Measurements from ENCODE around the gene SMIM27. TPM values are rescaled to one million over a fixed set of nuclear protein-coding genes. Genes with fewer than 3 reads are reported as not detected.
"Not testable (repeated sequence)": the region's sequence is repeated elsewhere in the genome, so short reads cannot be mapped to it uniquely, and the experiment has no call there.

SMIM27 gene
- total and polyA plus RNA-seq, 8 donors: 2.4 to 21.4 (median 11.6) TPM; not detected in 2

DNA sequence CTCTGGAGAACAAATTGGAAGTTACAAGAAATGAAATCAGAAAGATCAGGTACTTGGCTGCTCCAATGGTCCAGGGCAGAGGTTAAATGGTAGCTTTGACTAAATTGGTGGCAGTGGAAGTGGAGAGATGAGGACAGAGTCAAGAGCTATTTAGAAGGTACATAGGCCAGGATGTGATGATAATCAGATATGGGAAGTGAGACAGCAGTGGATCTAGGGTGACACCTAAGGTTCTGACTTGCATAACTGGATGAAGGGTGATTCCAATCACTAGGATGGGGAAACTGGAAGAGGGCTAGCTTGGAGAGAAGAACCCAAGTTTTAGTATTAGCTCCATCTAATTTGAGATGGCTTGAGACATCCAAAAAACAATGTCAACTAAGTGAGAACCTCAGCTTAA lies 44.8 kb downstream of the SMIM27 start:
- no peak for DNase-seq
- H3K27me3 ChIP-seq: no peaks in the 10 kb centered on the region
- no peak overlapping the region for H3K27ac ChIP-seq
- no peak for TF ChIP-seq POLR2AphosphoS5 (IDR thresholded peaks at IDR 0.05)
- no peak for TF ChIP-seq EP300 (IDR thresholded peaks at IDR 0.05)
- intact Hi-C loops (cut with DNase I; ENCODE audit: low total_unique reads): no loop called here
- H3K36me3 ChIP-seq: no peaks in the 10 kb centered on the region
- no peaks in the 10 kb centered on the region for H3K4me1 ChIP-seq
- H3K4me3 ChIP-seq: no peak overlapping the region
- no peaks in the 10 kb centered on the region for H3K9me3 ChIP-seq

DNA sequence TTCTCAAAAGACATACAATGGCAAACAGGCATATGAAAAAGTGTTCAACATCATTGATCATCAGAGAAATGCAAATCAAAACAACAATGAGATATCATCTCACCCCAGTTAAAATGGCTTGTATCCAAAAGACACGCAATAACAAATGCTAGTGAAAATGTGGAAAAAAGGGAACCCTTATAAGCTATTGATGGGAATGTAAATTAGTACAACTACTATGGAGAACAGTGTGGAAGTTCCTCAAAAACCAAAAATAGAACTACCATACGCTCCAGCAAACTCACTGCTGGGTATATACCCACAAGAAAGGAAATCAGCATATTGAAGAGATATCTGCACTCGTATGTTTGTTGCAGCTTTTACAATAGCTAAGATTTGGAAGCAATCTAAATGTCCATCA lies 46.9 kb downstream of the SMIM27 start:
- H3K4me1 ChIP-seq; H3K27me3 ChIP-seq; H3K4me3 ChIP-seq; H3K27ac ChIP-seq; DNase-seq; intact Hi-C loops (cut with DNase I; ENCODE audit: low total_unique reads); H3K9me3 ChIP-seq; H3K36me3 ChIP-seq: not testable (repeated sequence)
- 69 to 78% (median 76%) methylated on average over 3 of the region's 3 CpGs for WGBS, 5 donors

Other genes with a start within 250 kb of the SMIM27 start
- 10 to 100 TPM in 3 of 5 donors, 1 to 10 TPM in 2; 5.8 to 44.2 (median 33.5) TPM for gene ACO1, start 167.7 kb upstream of the SMIM27 start, total RNA-seq
- gene ACO1, start 167.7 kb upstream of the SMIM27 start, polyA plus RNA-seq: 10 to 100 TPM; 11.0 to 20.9 (median 14.7) TPM
- gene RIGI, start 26.1 kb upstream of the SMIM27 start, total RNA-seq: 10 to 100 TPM in 2 of 5 donors, 1 to 10 TPM in 3; 1.7 to 14.9 (median 3.1) TPM
- gene RIGI, start 26.1 kb upstream of the SMIM27 start, polyA plus RNA-seq: 1 to 10 TPM; 3.1 to 3.9 (median 3.8) TPM
- gene TOPORS, start 259 bp downstream of the SMIM27 start, total RNA-seq: 10 to 100 TPM in 3 of 5 donors, 1 to 10 TPM in 2; 3.2 to 45.9 (median 25.1) TPM
- 1 to 10 TPM; 4.2 to 5.7 (median 5.4) TPM for gene TOPORS, start 259 bp downstream of the SMIM27 start, polyA plus RNA-seq
- 10 to 100 TPM in 4 of 5 donors, 1 to 10 TPM in 1; 1.2 to 94.7 (median 43.3) TPM for gene NDUFB6, start 20.8 kb downstream of the SMIM27 start, total RNA-seq
- gene NDUFB6, start 20.8 kb downstream of the SMIM27 start, polyA plus RNA-seq: 10 to 100 TPM; 41.1 to 63.6 (median 46.4) TPM
- not detected for gene TAF1L, start 83.3 kb downstream of the SMIM27 start, total RNA-seq
- gene TAF1L, start 83.3 kb downstream of the SMIM27 start, polyA plus RNA-seq: not detected
- gene TMEM215, start 231.2 kb downstream of the SMIM27 start, total RNA-seq: not detected
- not detected for gene TMEM215, start 231.2 kb downstream of the SMIM27 start, polyA plus RNA-seq